Hepatocyte (in vitro differentiated cells): ENCODE measurements around the gene NUB1. TPM values are rescaled to one million over a fixed set of nuclear protein-coding genes. Genes with fewer than 3 reads are reported as not detected.

Experiments used
- DNase-seq: peaks from one replicate; pipeline ENCODE4 v3.0.0-alpha.2; 2016; ENCODE audit warnings: low spot score
- H2AFZ ChIP-seq: fragments of 200-600 bp; sonication (generic); 2 replicates; pipeline ENCODE4 v1.6.0; 2016; ENCODE audit warnings: antibody characterized with exemption, mild to moderate bottlenecking
- H3K27ac ChIP-seq: fragments of 200-600 bp; sonication (generic); 2 replicates; pipeline ENCODE4 v1.5.1; 2016; ENCODE audit warnings: mild to moderate bottlenecking
- H3K27me3 ChIP-seq: fragments of 200-600 bp; sonication (generic); 2 replicates; pipeline ENCODE4 v1.6.1; 2016
- H3K36me3 ChIP-seq: fragments of 200-600 bp; sonication (generic); replicated peaks from 2 replicates; pipeline ENCODE4 v1.5.1; 2016; ENCODE audit warnings: low read depth; ENCODE audit not compliant: insufficient read depth
- H3K4me1 ChIP-seq: fragments of 200-600 bp; sonication (generic); 2 replicates; pipeline ENCODE4 v1.5.1; 2016; ENCODE audit warnings: mild to moderate bottlenecking, moderate library complexity; ENCODE audit not compliant: insufficient read depth
- H3K4me2 ChIP-seq: fragments of 200-600 bp; sonication (generic); 2 replicates; pipeline ENCODE4 v1.6.0; 2016
- H3K4me3 ChIP-seq: fragments of 200-600 bp; sonication (generic); 2 replicates; pipeline ENCODE4 v1.5.1; 2016; ENCODE audit warnings: mild to moderate bottlenecking
- H3K79me2 ChIP-seq: fragments of 200-600 bp; sonication (generic); 2 replicates; pipeline ENCODE4 v1.6.0; 2017; ENCODE audit warnings: mild to moderate bottlenecking
- H3K9me2 ChIP-seq: fragments of 200-600 bp; sonication (generic); replicated peaks from 2 replicates; pipeline ENCODE4 v1.6.0; 2017; ENCODE audit warnings: mild to moderate bottlenecking; ENCODE audit not compliant: insufficient read depth
- H3K9me3 ChIP-seq: fragments of 200-600 bp; sonication (generic); 2 replicates; pipeline ENCODE4 v1.5.1; 2016; ENCODE audit warnings: low read depth, mild to moderate bottlenecking
- H4K20me1 ChIP-seq: fragments of 200-600 bp; sonication (generic); 2 replicates; pipeline ENCODE4 v1.6.0; 2016; ENCODE audit warnings: mild to moderate bottlenecking; ENCODE audit not compliant: insufficient read depth, poor library complexity, severe bottlenecking
- CTCF ChIP-seq: fragments of 200-600 bp; sonication (generic); IDR thresholded peaks from 2 replicates; pipeline ENCODE4 v1.5.1; 2016; ENCODE audit warnings: antibody characterized with exemption, mild to moderate bottlenecking; ENCODE audit not compliant: poor library complexity
- EZH2 ChIP-seq: fragments of 200-600 bp; sonication (generic); IDR thresholded peaks from 2 replicates; pipeline ENCODE4 v1.6.1; 2016; ENCODE audit warnings: antibody characterized with exemption, mild to moderate bottlenecking, borderline replicate concordance
- EZH2phosphoT487 ChIP-seq: fragments of 200-600 bp; sonication (generic); IDR thresholded peaks from one replicate; pipeline ENCODE4 v1.6.1; 2018; ENCODE audit warnings: antibody characterized with exemption, mild to moderate bottlenecking, low read depth, moderate library complexity; ENCODE audit not compliant: unreplicated experiment, severe bottlenecking
- WGBS: methylation state at CpG from one replicate; pipeline ENCODE4 v1.1.6; 2016; ENCODE audit warnings: low lambda C conversion rate; ENCODE audit errors: missing lambda C conversion rate; 5-methylcytosine and 5-hydroxymethylcytosine counted together
- polyA plus RNA-seq: library from polyadenylated mRNA; unstranded; fragments of >200 nt; fragmentation: Nextera tagmentation; extraction: Ambion mirVana; gene quantifications from 2 replicates; pipeline ENCODE4 v1.2.1, GENCODE V29; 2016
- total RNA-seq: library from RNA; depleted of rRNA; stranded (reverse); fragments of >200 nt; gene quantifications from 2 replicates; pipeline ENCODE4 v1.2.3, GENCODE V29; 2014

The NUB1 gene
- total and polyA plus RNA-seq, 2 experiments from 2014 or later: 28.4 to 38.6 TPM

- Histone ChIP-seq H3K36me3 (no peaks in the 10 kb centered on the region), H3K4me3 (no peak overlapping the region), H3K9me3 (no peaks in the 10 kb centered on the region), H3K27ac (no peak overlapping the region), H3K4me1 (no peaks in the 10 kb centered on the region), H3K9me2 (no peaks in the 10 kb centered on the region), H2AFZ (no peak overlapping the region), H3K4me2 (no peak overlapping the region), H3K79me2 (no peaks in the 10 kb centered on the region), H4K20me1 (no peaks in the 10 kb centered on the region), H3K27me3 (no peaks in the 10 kb centered on the region)
- WGBS: 93% methylated on average over 10 of the region's 13 CpGs
- TF ChIP-seq EZH2phosphoT487 (no peak), CTCF (no peak), EZH2 (no peak)
- DNase-seq: no peak
Measured at GRCh38 chr7:151392426-151392825, 50.8 kb downstream of the NUB1 start.

GRCh38 chr7:151393031-151393977, 51.7 kb downstream of the NUB1 start:
- Histone ChIP-seq H3K36me3 (no peaks in the 10 kb centered on the region), H3K27me3 (no peaks in the 10 kb centered on the region), H4K20me1 (no peaks in the 10 kb centered on the region), H3K9me2 (no peaks in the 10 kb centered on the region), H2AFZ (no peak overlapping the region), H3K27ac (no peak overlapping the region), H3K4me2 (no peak overlapping the region), H3K79me2 (no peaks in the 10 kb centered on the region), H3K4me1 (no peaks in the 10 kb centered on the region), H3K9me3 (no peaks in the 10 kb centered on the region), H3K4me3 (no peak overlapping the region)
- 87% methylated on average over 31 of the region's 31 CpGs for WGBS
- no peak for TF ChIP-seq EZH2phosphoT487
- no peak for TF ChIP-seq EZH2
- no peak for TF ChIP-seq CTCF
- no peak for DNase-seq

GRCh38 chr7:151394076-151395035, 52.7 kb downstream of the NUB1 start:
- 95% methylated on average over 34 of the region's 35 CpGs for WGBS
- Histone ChIP-seq H3K79me2 (no peaks in the 10 kb centered on the region), H3K36me3 (no peaks in the 10 kb centered on the region), H3K9me2 (no peaks in the 10 kb centered on the region), H4K20me1 (no peaks in the 10 kb centered on the region), H3K4me1 (no peaks in the 10 kb centered on the region), H3K27ac (no peak overlapping the region), H3K4me3 (no peak overlapping the region), H3K27me3 (no peaks in the 10 kb centered on the region), H3K9me3 (no peaks in the 10 kb centered on the region), H3K4me2 (no peak overlapping the region), H2AFZ (no peak overlapping the region)
- DNase-seq: no peak
- TF ChIP-seq EZH2phosphoT487 (no peak), CTCF (no peak), EZH2 (no peak)
